ENCODE measurements around the gene TMEM213. TPM values are rescaled to one million over a fixed set of nuclear protein-coding genes. Genes with fewer than 3 reads are reported as not detected.

TMEM213 gene
- total and polyA plus RNA-seq, 2 of the 13 experiments (the other 11 are each of a cell fraction or from before 2014, with no cell fraction given) = not detected

- intact Hi-C loops (cut with micrococcal nuclease; ENCODE audit: unreplicated experiment) (loop anchor here (1.0 kb wide), 2 partner anchors 95 to 189 kb away; partner anchors contain the start of gene KIAA1549), in situ Hi-C loops (cut with HindIII; ENCODE audit: extremely low pct_ligation_motif_present, low pct_unique_long_range_greater_than_20kb) (loop anchor here (5.0 kb wide), 1 partner anchor 96 kb away; the partner anchor contains the start of gene KIAA1549)
- Histone ChIP-seq H3K9me3 (ENCODE audit: low read length) (no peaks in the 10 kb centered on the region), H2AFZ (ENCODE audit: low read length) (no peak overlapping the region), H3K4me1 (ENCODE audit: insufficient read depth, low read length) (peaks cover 59% of the 10 kb centered on the region), H3K4me3 (replicated peaks in 1 of 3; ENCODE audit: insufficient read depth in 1 of 3, low read depth in 2 of 3, low read length in 3 of 3) (no peak overlapping the region), H4K20me1 (ENCODE audit: insufficient read depth, low read length) (no peaks in the 10 kb centered on the region), H3K4me2 (ENCODE audit: low read depth, low read length) (0 out of 2 replicates have a peak overlapping the region, but pooled peaks have one; percentile 34), H3K27ac (ENCODE audit: extremely low read length, insufficient read depth, low read length) (no peak overlapping the region), H3K27me3 (ENCODE audit: control insufficient read depth in 1 of 2, insufficient read depth in 2 of 2, low read length in 2 of 2) (no peaks in the 10 kb centered on the region), H3K36me3 (replicated peaks in 1 of 2; ENCODE audit: control insufficient read depth in 1 of 2, insufficient read depth in 2 of 2, low read length in 2 of 2) (no peaks in the 10 kb centered on the region), H3K9ac (ENCODE audit: insufficient read depth, low read depth, low read length) (no peak overlapping the region), H3K79me2 (ENCODE audit: insufficient read depth, low read length) (no peaks in the 10 kb centered on the region)
- peak; percentile 58 for FAIRE-seq
- no peak for ATAC-seq
- ChIA-PET POLR2A (interaction anchor here (0.8 kb wide), 1 partner anchor 94 kb away, joined by 4 read pairs; no protein-coding TSS in a partner anchor), CTCF (ENCODE audit: low intra/inter-chr PET ratio, low total read pairs) (interaction anchor here (0.9 to 1.5 kb wide), 4 partner anchors 96 to 189 kb away, joined by 3 to 4 read pairs (median 3); no protein-coding TSS in a partner anchor)
- 37% methylated on average over 4 of the region's 4 CpGs for WGBS (ENCODE audit: low lambda C conversion rate)
- DNase-seq (ENCODE audit: low spot score) = peak; percentile 62
- no TSS peak for BruUV-seq (replicated peaks)
- TF ChIP-seq CENPT (CRISPR knock-in tag; IDR thresholded peaks at IDR 0.05; ENCODE audit: low read depth) (no peak), ZGPAT (CRISPR knock-in tag; IDR thresholded peaks at IDR 0.05) (0 out of 2 replicates have a peak, but pooled peaks have one; percentile 17), SOX5 (CRISPR knock-in tag; IDR thresholded peaks at IDR 0.05; ENCODE audit: borderline replicate concordance) (peak; percentile 19; the same call in 1 of the 2 replicates), MATR3 (CRISPR knock-in tag; IDR thresholded peaks at IDR 0.05) (no peak), KAT8 (CRISPR knock-in tag; IDR thresholded peaks at IDR 0.05) (peak; percentile 66), FOXA3 (CRISPR knock-in tag; IDR thresholded peaks at IDR 0.05) (peak; percentile 50; the same call in 1 of the 2 replicates), SAP130 (CRISPR knock-in tag; IDR thresholded peaks at IDR 0.05; ENCODE audit: low read depth) (0 out of 2 replicates have a peak, but pooled peaks have one; percentile 35), ZNF3 (CRISPR knock-in tag; IDR thresholded peaks at IDR 0.05) (no peak), ZSCAN25 (CRISPR knock-in tag; IDR thresholded peaks at IDR 0.05) (no peak), ELF3 (CRISPR knock-in tag; IDR thresholded peaks at IDR 0.05) (0 out of 2 replicates have a peak, but pooled peaks have one; percentile 43), PHB2 (IDR thresholded peaks at IDR 0.05; ENCODE audit: partially characterized antibody) (no peak), RARA (CRISPR knock-in tag; IDR thresholded peaks at IDR 0.05) (no peak), KLF11 (CRISPR knock-in tag; IDR thresholded peaks at IDR 0.05) (no peak), EZH2 (conservative IDR thresholded peaks at IDR 0.05; ENCODE audit: low read depth, low read length) (no peak), HMG20B (CRISPR knock-in tag; conservative IDR thresholded peaks at IDR 0.05) (no peak), ZNF546 (CRISPR knock-in tag; conservative IDR thresholded peaks at IDR 0.05) (no peak), FOXK1 (CRISPR knock-in tag; IDR thresholded peaks at IDR 0.05; ENCODE audit: borderline replicate concordance, low read depth) (peak; percentile 38; the same call in 1 of the 2 replicates), RBM22 (optimal IDR thresholded peaks at IDR 0.05; ENCODE audit: low read length) (no peak)
- TF ChIP-seq, protein P1, sequence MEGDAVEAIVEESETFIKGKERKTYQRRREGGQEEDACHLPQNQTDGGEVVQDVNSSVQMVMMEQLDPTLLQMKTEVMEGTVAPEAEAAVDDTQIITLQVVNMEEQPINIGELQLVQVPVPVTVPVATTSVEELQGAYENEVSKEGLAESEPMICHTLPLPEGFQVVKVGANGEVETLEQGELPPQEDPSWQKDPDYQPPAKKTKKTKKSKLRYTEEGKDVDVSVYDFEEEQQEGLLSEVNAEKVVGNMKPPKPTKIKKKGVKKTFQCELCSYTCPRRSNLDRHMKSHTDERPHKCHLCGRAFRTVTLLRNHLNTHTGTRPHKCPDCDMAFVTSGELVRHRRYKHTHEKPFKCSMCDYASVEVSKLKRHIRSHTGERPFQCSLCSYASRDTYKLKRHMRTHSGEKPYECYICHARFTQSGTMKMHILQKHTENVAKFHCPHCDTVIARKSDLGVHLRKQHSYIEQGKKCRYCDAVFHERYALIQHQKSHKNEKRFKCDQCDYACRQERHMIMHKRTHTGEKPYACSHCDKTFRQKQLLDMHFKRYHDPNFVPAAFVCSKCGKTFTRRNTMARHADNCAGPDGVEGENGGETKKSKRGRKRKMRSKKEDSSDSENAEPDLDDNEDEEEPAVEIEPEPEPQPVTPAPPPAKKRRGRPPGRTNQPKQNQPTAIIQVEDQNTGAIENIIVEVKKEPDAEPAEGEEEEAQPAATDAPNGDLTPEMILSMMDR (CRISPR knock-in tag; IDR thresholded peaks at IDR 0.05) = peak; percentile 67
- TF ChIP-seq, protein P2, sequence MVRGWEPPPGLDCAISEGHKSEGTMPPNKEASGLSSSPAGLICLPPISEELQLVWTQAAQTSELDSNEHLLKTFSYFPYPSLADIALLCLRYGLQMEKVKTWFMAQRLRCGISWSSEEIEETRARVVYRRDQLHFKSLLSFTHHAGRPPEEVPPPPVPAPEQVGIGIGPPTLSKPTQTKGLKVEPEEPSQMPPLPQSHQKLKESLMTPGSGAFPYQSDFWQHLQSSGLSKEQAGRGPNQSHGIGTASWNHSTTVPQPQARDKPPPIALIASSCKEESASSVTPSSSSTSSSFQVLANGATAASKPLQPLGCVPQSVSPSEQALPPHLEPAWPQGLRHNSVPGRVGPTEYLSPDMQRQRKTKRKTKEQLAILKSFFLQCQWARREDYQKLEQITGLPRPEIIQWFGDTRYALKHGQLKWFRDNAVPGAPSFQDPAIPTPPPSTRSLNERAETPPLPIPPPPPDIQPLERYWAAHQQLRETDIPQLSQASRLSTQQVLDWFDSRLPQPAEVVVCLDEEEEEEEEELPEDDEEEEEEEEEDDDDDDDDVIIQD (CRISPR knock-in tag; IDR thresholded peaks at IDR 0.05; ENCODE audit: low read depth) = peak; percentile 21; the same call in 1 of the 2 replicates
- TF ChIP-seq, protein P3, sequence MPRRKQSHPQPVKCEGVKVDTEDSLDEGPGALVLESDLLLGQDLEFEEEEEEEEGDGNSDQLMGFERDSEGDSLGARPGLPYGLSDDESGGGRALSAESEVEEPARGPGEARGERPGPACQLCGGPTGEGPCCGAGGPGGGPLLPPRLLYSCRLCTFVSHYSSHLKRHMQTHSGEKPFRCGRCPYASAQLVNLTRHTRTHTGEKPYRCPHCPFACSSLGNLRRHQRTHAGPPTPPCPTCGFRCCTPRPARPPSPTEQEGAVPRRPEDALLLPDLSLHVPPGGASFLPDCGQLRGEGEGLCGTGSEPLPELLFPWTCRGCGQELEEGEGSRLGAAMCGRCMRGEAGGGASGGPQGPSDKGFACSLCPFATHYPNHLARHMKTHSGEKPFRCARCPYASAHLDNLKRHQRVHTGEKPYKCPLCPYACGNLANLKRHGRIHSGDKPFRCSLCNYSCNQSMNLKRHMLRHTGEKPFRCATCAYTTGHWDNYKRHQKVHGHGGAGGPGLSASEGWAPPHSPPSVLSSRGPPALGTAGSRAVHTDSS (CRISPR knock-in tag; conservative IDR thresholded peaks at IDR 0.05) = no peak
Measured at GRCh38 chr7:138886501-138886917, 88.7 kb downstream of the TMEM213 start.

All from HepG2 (cell line).